Inferior parietal cortex (tissue), 1 donor: ENCODE data around the gene CUBN.
A peak's percentile ranks its signal among the peaks of the same experiment; 100 is the strongest.

ENCODE experiments used
- DNase-seq: peaks from one replicate; pipeline ENCODE4 v3.0.0-alpha.2; 2016; ENCODE audit errors: extremely low spot score

The CUBN gene

GRCh38 chr10:16950656-16951601 is 178.7 kb downstream of the CUBN start:
- DNase-seq: peak; percentile 15

GRCh38 chr10:16949816-16950215 is 179.8 kb downstream of the CUBN start:
- no peak for DNase-seq

DNA sequence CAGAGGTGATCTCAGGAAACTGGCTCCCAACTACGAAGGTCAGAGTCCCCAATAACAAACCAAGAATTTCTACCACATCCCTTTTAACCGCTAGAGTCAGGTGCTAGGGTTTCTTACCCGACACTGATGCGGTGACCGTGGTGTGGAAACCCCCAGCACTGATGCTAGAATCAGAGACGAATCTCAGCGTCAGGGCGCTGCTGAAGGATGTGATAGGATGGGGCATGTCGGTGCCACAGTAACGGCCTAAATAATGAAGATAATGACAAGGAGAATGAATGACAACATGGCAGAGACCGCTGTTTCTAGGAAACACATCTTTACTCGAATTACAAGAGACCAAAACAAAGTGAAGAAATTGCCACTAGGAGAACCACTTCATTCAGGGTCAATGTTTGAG is 181.2 kb downstream of the CUBN start:
- DNase-seq: no peak

- no peak for DNase-seq
Observed at GRCh38 chr10:16947069-16947468, 182.5 kb downstream of the CUBN start.

GRCh38 chr10:16945593-16945992 is 184.0 kb downstream of the CUBN start:
- no peak for DNase-seq

- no peak for DNase-seq
Observed at GRCh38 chr10:16944986-16945385, 184.6 kb downstream of the CUBN start.

DNA sequence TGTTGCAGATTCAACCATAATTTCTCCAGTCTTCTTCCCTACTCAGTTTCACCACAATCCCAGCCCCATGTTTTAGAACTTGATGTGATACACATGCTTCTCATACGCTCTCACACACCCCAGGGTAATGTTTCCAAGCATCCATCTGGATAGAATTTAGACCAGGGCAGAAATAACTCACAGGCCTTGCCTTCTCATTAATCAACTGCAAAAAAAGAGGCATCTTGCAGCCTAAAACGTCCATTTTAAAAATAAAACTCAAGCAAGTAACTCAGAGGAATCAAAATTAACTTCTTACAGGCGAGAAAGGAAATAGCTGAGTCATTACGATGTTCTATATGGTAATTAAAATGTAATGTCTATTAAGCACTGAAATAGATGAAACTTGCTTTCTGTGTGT is 185.2 kb downstream of the CUBN start:
- DNase-seq: peak; percentile 4

GRCh38 chr10:16943295-16944285 is 186.0 kb downstream of the CUBN start:
- DNase-seq: peak; percentile 25

DNA sequence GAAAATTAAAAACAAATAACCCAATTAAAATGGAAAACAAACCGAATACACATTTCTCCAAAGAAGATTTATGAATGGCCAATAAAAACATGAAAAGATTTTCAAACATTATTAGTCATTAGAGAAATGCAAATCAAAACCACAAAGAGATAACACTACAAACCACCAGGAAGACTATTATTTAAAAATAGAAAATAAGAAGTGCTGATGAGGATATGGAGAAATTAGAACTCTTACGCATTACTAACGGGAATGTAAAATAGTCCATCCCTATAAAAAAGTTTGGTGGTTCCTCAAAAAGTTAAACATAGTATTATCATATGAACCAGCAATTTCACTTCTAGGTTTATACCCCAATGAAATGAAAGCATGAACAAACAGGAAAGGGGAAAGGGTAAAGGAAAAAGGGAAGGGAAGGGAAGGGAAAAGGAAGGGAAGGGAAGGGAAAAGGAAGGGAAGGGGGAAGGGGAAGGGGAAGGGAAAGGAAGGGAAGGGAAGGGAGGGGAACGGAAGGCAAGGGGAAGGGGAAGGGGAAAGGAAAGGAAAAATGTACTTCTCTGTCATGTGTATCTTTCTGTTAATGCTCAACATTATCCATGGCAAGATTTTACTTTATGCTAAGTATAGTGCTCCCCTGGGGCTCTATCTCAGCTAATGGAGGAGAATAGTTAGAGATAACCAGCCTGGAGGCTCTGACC is 187.1 kb downstream of the CUBN start:
- no peak for DNase-seq

DNA sequence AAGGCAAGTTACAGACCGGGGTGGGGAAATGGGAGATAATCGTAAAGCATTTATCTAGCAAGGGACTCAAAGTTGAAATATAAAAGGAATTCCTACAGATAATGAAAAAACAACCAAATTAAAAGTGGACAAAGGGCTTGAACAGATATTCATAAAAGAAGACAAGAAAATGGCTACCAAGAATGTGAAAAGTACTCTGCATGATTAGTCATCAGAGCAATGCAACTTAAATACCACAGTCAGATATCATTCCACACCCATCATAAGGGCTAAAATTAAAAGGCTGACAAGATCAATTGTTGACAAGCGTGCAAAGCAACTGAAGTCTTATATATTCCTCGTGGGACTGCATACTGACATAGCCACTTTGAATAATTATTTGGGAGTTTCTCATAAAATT is 187.7 kb downstream of the CUBN start:
- no peak for DNase-seq

GRCh38 chr10:16941067-16941466 is 188.5 kb downstream of the CUBN start:
- no peak for DNase-seq

- no peak for DNase-seq
Observed at GRCh38 chr10:16938952-16939351, 190.7 kb downstream of the CUBN start.

DNA sequence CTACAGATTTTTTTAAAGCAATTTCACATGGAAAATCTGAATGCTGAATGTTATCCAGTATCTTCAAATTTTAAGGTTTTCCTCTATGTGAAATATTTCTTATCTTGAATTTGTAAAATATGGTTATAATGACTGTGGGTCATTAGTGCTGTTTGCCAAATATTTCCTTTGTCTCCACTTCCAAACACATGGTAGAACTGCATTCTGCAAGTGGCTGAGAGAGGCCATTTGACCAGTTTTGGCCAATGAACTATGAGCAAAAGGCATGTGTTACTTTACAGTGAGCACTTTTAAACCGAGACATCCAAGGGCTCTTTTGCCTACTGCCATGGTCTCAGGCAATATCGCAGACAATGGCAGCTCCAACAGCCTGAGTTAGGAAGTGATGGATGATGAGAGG is 195.2 kb downstream of the CUBN start:
- no peak for DNase-seq

DNA sequence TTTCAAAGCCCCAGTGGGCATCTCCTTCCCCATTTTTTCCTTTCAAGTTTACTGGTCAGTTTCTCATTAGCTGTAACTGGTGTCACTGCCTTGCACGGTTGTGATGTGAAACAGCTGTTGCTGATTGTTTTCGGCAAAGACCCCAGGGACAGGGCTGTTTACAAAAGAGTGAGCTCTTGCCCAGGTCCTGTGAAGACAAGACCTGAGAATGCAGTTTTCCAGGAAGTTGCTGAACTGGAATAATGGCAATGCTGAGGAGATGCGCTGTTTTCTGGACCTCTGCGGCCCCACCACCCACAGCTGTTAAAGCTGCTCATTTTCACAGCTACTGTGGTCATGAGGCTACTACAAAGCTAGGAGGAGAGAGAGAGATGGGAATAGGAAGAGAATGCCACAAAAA is 195.8 kb downstream of the CUBN start:
- no peak for DNase-seq

DNA sequence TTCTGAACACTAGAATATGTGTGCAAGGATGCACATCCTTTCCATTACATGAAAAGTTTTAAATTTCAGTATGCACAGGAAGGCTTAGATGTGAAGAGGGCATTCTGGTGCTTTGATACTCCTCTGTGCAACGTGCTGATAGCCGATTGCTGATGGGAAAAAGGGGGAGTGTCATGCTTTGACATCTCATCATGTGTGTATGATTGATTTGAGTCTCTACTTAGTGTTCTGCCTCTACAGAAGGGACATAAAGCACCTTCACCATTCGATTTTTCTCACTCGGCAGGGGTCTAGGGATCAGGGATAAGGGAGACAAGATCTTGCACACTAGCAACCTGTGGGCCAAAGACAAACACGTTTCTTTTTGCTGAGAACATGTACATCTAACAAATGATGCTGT is 197.7 kb downstream of the CUBN start:
- no peak for DNase-seq

GRCh38 chr10:16930540-16930939 is 199.1 kb downstream of the CUBN start:
- no peak for DNase-seq

GRCh38 chr10:16929069-16929468 is 200.5 kb downstream of the CUBN start:
- DNase-seq: no peak

DNA sequence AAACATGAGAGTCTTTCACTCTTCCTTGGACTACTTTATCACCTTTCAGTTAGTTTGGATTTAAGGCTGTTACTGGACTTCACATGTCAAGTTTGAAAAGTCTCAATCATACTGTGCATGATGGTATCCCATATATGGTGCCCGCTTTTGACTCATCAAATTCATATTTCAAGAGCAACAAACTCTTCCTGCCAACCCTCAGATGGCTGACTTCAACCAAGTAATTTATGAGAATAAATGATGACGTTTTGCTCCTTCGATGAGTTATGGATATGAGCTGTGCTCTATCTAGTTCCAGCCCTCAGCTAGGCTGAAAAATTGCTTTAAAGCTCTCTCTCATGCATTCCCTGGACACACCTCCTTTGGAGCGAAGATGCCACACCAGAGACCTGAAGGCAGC is 202.1 kb downstream of the CUBN start:
- DNase-seq: no peak

- no peak for DNase-seq
Observed at GRCh38 chr10:16923726-16924125, 205.9 kb downstream of the CUBN start.

- no peak for DNase-seq
Observed at GRCh38 chr10:16923309-16923708, 206.3 kb downstream of the CUBN start.

GRCh38 chr10:16919121-16919982 is 210.3 kb downstream of the CUBN start:
- DNase-seq: no peak
